A549 treated with CORT108297 at 1 μM for 4 hours (cell line): ENCODE data around the gene TGM2. TPM values are rescaled to one million over a fixed set of nuclear protein-coding genes. Genes with fewer than 3 reads are reported as not detected.

Source experiments
- total RNA-seq: library from RNA; stranded (reverse); fragments of 200-300 nt; extraction: Qiagen RNA extraction; gene quantifications from 5 replicates; pipeline ENCODE4 v1.2.3, GENCODE V29; 2022

The TGM2 gene
- total RNA-seq, result 302 to 496 TPM (median 426 TPM) in 5 replicates

GRCh38 chr20:38165089-38165965 lies at the start of gene TGM2:
TGM2 (minus strand) TSS chr20:38165270; CDS start chr20:38165198, 72 bp downstream.

Other genes starting within 250 kb of the TGM2 start
- 21.1 to 22.4 TPM (median 21.9 TPM) in 5 replicates for gene TTI1, start 131.8 kb downstream of the TGM2 start, total RNA-seq
- gene RPRD1B, start 131.5 kb downstream of the TGM2 start, total RNA-seq, result 23.3 to 26.4 TPM (median 24.8 TPM) in 5 replicates
- 0.06 to 0.19 TPM (median 0.13 TPM) in 5 replicates for gene KIAA1755, start 95.5 kb upstream of the TGM2 start, total RNA-seq
- not detected in 5 replicates for gene BPI, start 138.9 kb upstream of the TGM2 start, total RNA-seq
- gene LBP, start 181.2 kb upstream of the TGM2 start, total RNA-seq, result 0.97 to 1.8 TPM (median 1.2 TPM) in 5 replicates